Limb (tissue), 2 donors: Measurements from ENCODE around the gene LSM14A.
A peak's percentile ranks its signal among the peaks of the same experiment; 100 is the strongest.
"Not testable (repeated sequence)": the region's sequence is repeated elsewhere in the genome, so short reads cannot be mapped to it uniquely, and the experiment has no call there.

ENCODE experiments used
- DNase-seq, 2 donors: peaks; one replicate each; pipeline ENCODE4 v3.0.0-alpha.2; 2016; ENCODE audit errors: extremely low spot score in 2 of 2

LSM14A gene

GRCh38 chr19:34158966-34159365 lies 13.3 kb upstream of the LSM14A start:
- DNase-seq = not testable (repeated sequence)

GRCh38 chr19:34159541-34159940 lies 12.8 kb upstream of the LSM14A start:
- not testable (repeated sequence) for DNase-seq

- DNase-seq = not testable (repeated sequence)
These were observed 10.4 kb upstream of the LSM14A start for GRCh38 chr19:34161902-34162301.

GRCh38 chr19:34165295-34165738 lies 7.0 kb upstream of the LSM14A start:
- DNase-seq = no peak

- not testable (repeated sequence) for DNase-seq
These were observed 2.7 kb upstream of the LSM14A start for GRCh38 chr19:34169475-34170199.

GRCh38 chr19:34171539-34171876 lies 796 bp upstream of the LSM14A start:
- no peak for DNase-seq

GRCh38 chr19:34172661-34173192 lies 423 bp downstream of the LSM14A start:
- no peak for DNase-seq

GRCh38 chr19:34173193-34173956 lies 1.1 kb downstream of the LSM14A start:
- DNase-seq = peak in 1 of 2 donors; percentile 52

GRCh38 chr19:34175173-34175572 lies 2.9 kb downstream of the LSM14A start:
- not testable (repeated sequence) for DNase-seq

GRCh38 chr19:34176581-34176980 lies 4.3 kb downstream of the LSM14A start:
- DNase-seq = no peak

GRCh38 chr19:34178274-34178610 lies 5.9 kb downstream of the LSM14A start:
- DNase-seq = no peak

GRCh38 chr19:34179066-34179465 lies 6.8 kb downstream of the LSM14A start:
- no peak for DNase-seq

- no peak for DNase-seq
These were observed 8.0 kb downstream of the LSM14A start for GRCh38 chr19:34180273-34180672.

GRCh38 chr19:34180709-34181108 lies 8.4 kb downstream of the LSM14A start:
- DNase-seq = no peak

GRCh38 chr19:34181111-34181864 lies 9.0 kb downstream of the LSM14A start:
- no peak for DNase-seq

GRCh38 chr19:34182125-34182524 lies 9.8 kb downstream of the LSM14A start:
- no peak for DNase-seq

GRCh38 chr19:34184880-34185491 lies 12.7 kb downstream of the LSM14A start:
- DNase-seq = peak in 1 of 2 donors; percentile 3

- no peak for DNase-seq
These were observed 13.9 kb downstream of the LSM14A start for GRCh38 chr19:34186205-34186604.

- no peak for DNase-seq
These were observed 14.7 kb downstream of the LSM14A start for GRCh38 chr19:34187011-34187410.

- DNase-seq = no peak
These were observed 16.1 kb downstream of the LSM14A start for GRCh38 chr19:34188408-34188807.

- no peak for DNase-seq
These were observed 17.1 kb downstream of the LSM14A start for GRCh38 chr19:34189199-34189916.
